ENCODE results near the gene NR3C1. TPM values are rescaled to one million over a fixed set of nuclear protein-coding genes. Genes with fewer than 3 reads are reported as not detected.
A peak's percentile ranks its signal among the peaks of the same experiment; 100 is the strongest.

NR3C1 gene
- total RNA-seq, 1 donor from 2014 or later = 0.17 TPM

DNA sequence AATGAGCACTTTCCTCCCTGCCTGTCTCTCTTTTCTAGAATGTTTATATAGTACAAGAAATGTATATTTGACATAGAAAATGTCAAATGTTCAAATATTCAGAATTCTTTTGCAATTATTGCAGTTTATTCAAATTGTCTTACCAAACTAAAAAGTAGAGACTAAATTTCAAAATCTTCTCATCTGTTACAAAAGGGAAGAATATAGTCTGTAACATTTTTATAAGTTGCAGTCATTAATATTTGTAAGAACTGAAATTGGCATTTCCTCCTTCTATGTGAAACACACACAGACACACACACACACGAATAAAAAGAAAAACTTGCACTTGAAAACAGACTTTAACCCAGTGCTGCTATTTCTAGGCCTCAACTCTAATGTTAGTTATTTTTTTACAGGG lies 56.4 kb downstream of the NR3C1 start:
- no peak overlapping the region for H2AFZ ChIP-seq (replicated peaks)
- no peaks in the 10 kb centered on the region for H4K20me1 ChIP-seq (ENCODE audit: low read depth)
- H3K4me1 Mint-ChIP-seq = no peaks in the 10 kb centered on the region
- H3K79me2 ChIP-seq (ENCODE audit: low read depth) = no peaks in the 10 kb centered on the region
- TF ChIP-seq EZH2 (IDR thresholded peaks at IDR 0.05) (no peak), EZH2phosphoT487 (IDR thresholded peaks at IDR 0.05) (no peak)
- TF ChIP-seq, protein P1, sequence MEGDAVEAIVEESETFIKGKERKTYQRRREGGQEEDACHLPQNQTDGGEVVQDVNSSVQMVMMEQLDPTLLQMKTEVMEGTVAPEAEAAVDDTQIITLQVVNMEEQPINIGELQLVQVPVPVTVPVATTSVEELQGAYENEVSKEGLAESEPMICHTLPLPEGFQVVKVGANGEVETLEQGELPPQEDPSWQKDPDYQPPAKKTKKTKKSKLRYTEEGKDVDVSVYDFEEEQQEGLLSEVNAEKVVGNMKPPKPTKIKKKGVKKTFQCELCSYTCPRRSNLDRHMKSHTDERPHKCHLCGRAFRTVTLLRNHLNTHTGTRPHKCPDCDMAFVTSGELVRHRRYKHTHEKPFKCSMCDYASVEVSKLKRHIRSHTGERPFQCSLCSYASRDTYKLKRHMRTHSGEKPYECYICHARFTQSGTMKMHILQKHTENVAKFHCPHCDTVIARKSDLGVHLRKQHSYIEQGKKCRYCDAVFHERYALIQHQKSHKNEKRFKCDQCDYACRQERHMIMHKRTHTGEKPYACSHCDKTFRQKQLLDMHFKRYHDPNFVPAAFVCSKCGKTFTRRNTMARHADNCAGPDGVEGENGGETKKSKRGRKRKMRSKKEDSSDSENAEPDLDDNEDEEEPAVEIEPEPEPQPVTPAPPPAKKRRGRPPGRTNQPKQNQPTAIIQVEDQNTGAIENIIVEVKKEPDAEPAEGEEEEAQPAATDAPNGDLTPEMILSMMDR (IDR thresholded peaks at IDR 0.05) = no peak
- H3K27me3 Mint-ChIP-seq (ENCODE audit: insufficient read depth, low read depth) = no peaks in the 10 kb centered on the region
- no peak overlapping the region for H3K9ac ChIP-seq
- H3K4me1 ChIP-seq = no peaks in the 10 kb centered on the region
- no peak for DNase-seq (ENCODE audit: low spot score)
- H3K27ac ChIP-seq = no peak overlapping the region
- no peaks in the 10 kb centered on the region for H3K9me3 ChIP-seq (ENCODE audit: low read depth)
- H3K4me3 Mint-ChIP-seq = no peak overlapping the region
- no peaks in the 10 kb centered on the region for H3F3A ChIP-seq (ENCODE audit: low read depth)
- no peaks in the 10 kb centered on the region for H3K9me3 Mint-ChIP-seq
- H3K27me3 ChIP-seq = no peaks in the 10 kb centered on the region
- H3K4me2 ChIP-seq = no peak overlapping the region
- H3K27ac Mint-ChIP-seq = no peak overlapping the region
- no peaks in the 10 kb centered on the region for H3K36me3 Mint-ChIP-seq
- H3K4me3 ChIP-seq = no peak overlapping the region
- no peaks in the 10 kb centered on the region for H3K36me3 ChIP-seq

DNA sequence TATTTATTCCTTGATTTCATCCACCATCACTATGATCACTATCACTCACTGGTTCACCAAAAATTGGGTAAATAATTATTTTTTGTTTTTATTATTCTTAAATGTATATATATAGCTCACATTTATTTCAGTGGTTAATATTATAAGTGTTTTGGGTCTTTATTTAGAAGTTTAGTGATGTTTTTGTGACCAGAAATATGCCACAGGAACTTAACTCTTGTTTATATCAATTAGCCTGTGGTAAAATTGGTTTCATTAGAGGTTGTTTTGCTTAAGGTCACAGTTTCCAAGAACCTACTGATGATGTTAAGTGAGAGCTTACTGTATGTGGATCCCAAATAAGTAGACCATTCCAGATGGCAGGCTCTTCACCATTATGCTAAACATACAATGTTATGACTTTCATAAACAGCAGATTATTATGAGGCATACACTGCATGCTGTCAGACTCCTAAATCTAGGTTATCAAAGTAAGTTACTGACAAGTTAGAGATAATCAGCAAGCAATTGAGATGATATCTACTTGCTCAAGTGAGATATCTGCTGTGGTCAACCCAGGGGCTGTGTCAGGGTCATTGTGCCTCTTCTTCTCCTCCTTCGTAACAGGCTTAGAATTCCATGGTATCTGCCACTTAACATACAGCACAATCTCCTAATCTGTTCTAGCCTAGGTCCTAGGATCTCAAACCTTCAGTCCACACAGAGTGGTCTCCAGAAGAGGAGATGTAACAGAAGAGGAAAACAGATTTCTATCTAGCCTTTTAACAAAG lies 57.6 kb downstream of the NR3C1 start:
- H3K9me3 ChIP-seq (ENCODE audit: low read depth) = no peaks in the 10 kb centered on the region
- no peaks in the 10 kb centered on the region for H3K4me1 ChIP-seq
- H3F3A ChIP-seq (ENCODE audit: low read depth) = no peaks in the 10 kb centered on the region
- H3K27ac Mint-ChIP-seq = no peak overlapping the region
- H3K9me3 Mint-ChIP-seq = no peaks in the 10 kb centered on the region
- H3K4me3 ChIP-seq = no peak overlapping the region
- H2AFZ ChIP-seq (replicated peaks) = no peak overlapping the region
- H3K27ac ChIP-seq = no peak overlapping the region
- H3K27me3 ChIP-seq = no peaks in the 10 kb centered on the region
- TF ChIP-seq, protein P1 (IDR thresholded peaks at IDR 0.05) = no peak
- TF ChIP-seq EZH2 (IDR thresholded peaks at IDR 0.05) (no peak), EZH2phosphoT487 (IDR thresholded peaks at IDR 0.05) (no peak)
- no peak for DNase-seq (ENCODE audit: low spot score)
- H3K9ac ChIP-seq = no peak overlapping the region
- no peaks in the 10 kb centered on the region for H3K36me3 ChIP-seq
- no peaks in the 10 kb centered on the region for H3K79me2 ChIP-seq (ENCODE audit: low read depth)
- no peak overlapping the region for H3K4me2 ChIP-seq
- no peaks in the 10 kb centered on the region for H4K20me1 ChIP-seq (ENCODE audit: low read depth)
- no peaks in the 10 kb centered on the region for H3K4me1 Mint-ChIP-seq
- H3K4me3 Mint-ChIP-seq = no peak overlapping the region
- H3K27me3 Mint-ChIP-seq (ENCODE audit: insufficient read depth, low read depth) = no peaks in the 10 kb centered on the region
- no peaks in the 10 kb centered on the region for H3K36me3 Mint-ChIP-seq

DNA sequence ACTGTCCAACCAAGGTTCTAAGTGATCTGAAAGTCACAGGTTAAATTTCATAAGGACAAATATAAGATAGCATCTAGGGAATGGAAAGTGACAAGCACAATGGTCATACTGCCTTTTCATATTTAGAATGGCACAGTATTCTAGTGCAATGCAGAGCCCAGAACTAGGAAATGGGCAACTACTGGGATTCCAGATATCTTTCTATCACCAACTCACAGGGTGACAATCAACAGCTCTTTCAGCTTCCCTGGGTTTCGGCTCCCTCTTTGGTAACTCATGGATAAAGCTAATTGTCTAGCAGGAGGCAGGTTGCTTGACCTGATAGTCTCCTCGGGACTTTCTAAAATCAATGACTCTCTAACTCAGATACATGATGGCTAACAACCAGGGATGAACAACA lies 60.4 kb downstream of the NR3C1 start:
- no peaks in the 10 kb centered on the region for H3K27me3 Mint-ChIP-seq (ENCODE audit: insufficient read depth, low read depth)
- no peak for TF ChIP-seq EZH2phosphoT487 (IDR thresholded peaks at IDR 0.05)
- TF ChIP-seq, protein P1 (IDR thresholded peaks at IDR 0.05) = no peak
- no peak for TF ChIP-seq EZH2 (IDR thresholded peaks at IDR 0.05)
- no peak overlapping the region for H3K4me3 Mint-ChIP-seq
- no peaks in the 10 kb centered on the region for H3K9me3 ChIP-seq (ENCODE audit: low read depth)
- H4K20me1 ChIP-seq (ENCODE audit: low read depth) = no peaks in the 10 kb centered on the region
- no peaks in the 10 kb centered on the region for H3K4me1 Mint-ChIP-seq
- no peaks in the 10 kb centered on the region for H3K36me3 Mint-ChIP-seq
- H3F3A ChIP-seq (ENCODE audit: low read depth) = no peaks in the 10 kb centered on the region
- no peaks in the 10 kb centered on the region for H3K4me1 ChIP-seq
- no peak overlapping the region for H3K4me2 ChIP-seq
- H3K36me3 ChIP-seq = no peaks in the 10 kb centered on the region
- H3K79me2 ChIP-seq (ENCODE audit: low read depth) = no peaks in the 10 kb centered on the region
- no peak overlapping the region for H3K4me3 ChIP-seq
- no peak overlapping the region for H3K27ac ChIP-seq
- H3K27ac Mint-ChIP-seq = no peak overlapping the region
- no peaks in the 10 kb centered on the region for H3K9me3 Mint-ChIP-seq
- peak; percentile 5 for DNase-seq (ENCODE audit: low spot score)
- no peak overlapping the region for H2AFZ ChIP-seq (replicated peaks)
- no peak overlapping the region for H3K9ac ChIP-seq
- no peaks in the 10 kb centered on the region for H3K27me3 ChIP-seq

Data from neural progenitor cell (in vitro differentiated cells).